SK-N-SH treated with all-trans-retinoic acid at 6 μM for 48 hours (cell line): ENCODE results near the gene C3orf18.

Source experiments
- ATAC-seq: fragments of 200-7000 bp; cut with Tn5 transposase; 3 replicates; pipeline ENCODE4 v1.9.1; 2020; ENCODE audit warnings: mild to moderate bottlenecking, moderate library complexity
- ARNTL ChIP-seq: fragments of 450-650 bp; formaldehyde crosslinking; IDR thresholded peaks from 2 replicates; pipeline ENCODE4 v1.5.0; 2020; ENCODE audit warnings: low read depth, mild to moderate bottlenecking, moderate library complexity, borderline replicate concordance
- BACH2 ChIP-seq: fragments of 250-450 bp; sonication (Bioruptor Pico); IDR thresholded peaks from 2 replicates; pipeline ENCODE4 v1.9.0; 2021; ENCODE audit warnings: mild to moderate bottlenecking, borderline replicate concordance
- CREB5 ChIP-seq: fragments of 250-450 bp; sonication (Bioruptor Pico); IDR thresholded peaks from 2 replicates; pipeline ENCODE4 v1.5.1; 2020; ENCODE audit warnings: low read depth, mild to moderate bottlenecking, moderate library complexity
- CSDC2 ChIP-seq: fragments of 250-450 bp; sonication (Bioruptor Pico); IDR thresholded peaks from 2 replicates; pipeline ENCODE4 v1.5.0; 2020; ENCODE audit warnings: mild to moderate bottlenecking, moderate library complexity
- CSRNP3 ChIP-seq: fragments of 250-450 bp; sonication (Bioruptor Pico); IDR thresholded peaks from 2 replicates; pipeline ENCODE4 v1.5.1; 2021; ENCODE audit warnings: mild to moderate bottlenecking, moderate library complexity
- ESRRG ChIP-seq: fragments of 250-450 bp; sonication (Bioruptor Pico); IDR thresholded peaks from 2 replicates; pipeline ENCODE4 v1.6.1; 2021; ENCODE audit warnings: mild to moderate bottlenecking
- GLIS3 ChIP-seq: fragments of 250-450 bp; sonication (Bioruptor Pico); IDR thresholded peaks from 2 replicates; pipeline ENCODE4 v1.5.0; 2020; ENCODE audit warnings: mild to moderate bottlenecking, moderate library complexity
- ISL1 ChIP-seq: fragments of 250-450 bp; sonication (Bioruptor Pico); IDR thresholded peaks from 2 replicates; pipeline ENCODE4 v2.1.2; 2022; ENCODE audit warnings: mild to moderate bottlenecking, moderate library complexity
- OSR1 ChIP-seq: fragments of 250-450 bp; sonication (Bioruptor Pico); IDR thresholded peaks from 2 replicates; pipeline ENCODE4 v1.8.0; 2022; ENCODE audit warnings: moderate library complexity, mild to moderate bottlenecking, inconsistent platforms
- PATZ1 ChIP-seq: fragments of 250-450 bp; sonication (Bioruptor Pico); IDR thresholded peaks from 2 replicates; pipeline ENCODE4 v1.8.0; 2020; ENCODE audit warnings: mild to moderate bottlenecking, moderate library complexity, borderline replicate concordance
- PPARA ChIP-seq: fragments of 250-450 bp; sonication (Bioruptor Pico); IDR thresholded peaks from 2 replicates; pipeline ENCODE4 v1.5.0; 2020; ENCODE audit warnings: mild to moderate bottlenecking, borderline replicate concordance
- RARB ChIP-seq: fragments of 250-450 bp; sonication (Bioruptor Pico); IDR thresholded peaks from 2 replicates; pipeline ENCODE4 v1.8.0; 2021; ENCODE audit warnings: mild to moderate bottlenecking, moderate library complexity
- TCF4 ChIP-seq: fragments of 250-450 bp; sonication (Bioruptor Pico); IDR thresholded peaks from 2 replicates; pipeline ENCODE4 v1.8.0; 2021; ENCODE audit warnings: mild to moderate bottlenecking, moderate library complexity, borderline replicate concordance
- TOX ChIP-seq: fragments of 250-450 bp; sonication (Bioruptor Pico); IDR thresholded peaks from 2 replicates; pipeline ENCODE4 v1.8.0; 2021; ENCODE audit warnings: mild to moderate bottlenecking, moderate library complexity, borderline replicate concordance
- ZC3H10 ChIP-seq: fragments of 250-450 bp; sonication (Bioruptor Pico); IDR thresholded peaks from 2 replicates; pipeline ENCODE4 v1.5.1; 2021; ENCODE audit warnings: mild to moderate bottlenecking, moderate library complexity
- ZFP3 ChIP-seq: fragments of 250-450 bp; sonication (Bioruptor Pico); IDR thresholded peaks from 2 replicates; pipeline ENCODE4 v1.5.0; 2020; ENCODE audit warnings: mild to moderate bottlenecking, moderate library complexity
- ZFP30 ChIP-seq: fragments of 450-650 bp; formaldehyde crosslinking; IDR thresholded peaks from 2 replicates; pipeline ENCODE4 v1.5.0; 2022; ENCODE audit warnings: mild to moderate bottlenecking, moderate library complexity
- ZNF8 ChIP-seq: fragments of 450-650 bp; formaldehyde crosslinking; IDR thresholded peaks from 2 replicates; pipeline ENCODE4 v1.5.0; 2020; ENCODE audit warnings: mild to moderate bottlenecking, moderate library complexity
- TF ChIP-seq, protein P1 (sequence below): fragments of 250-450 bp; sonication (Bioruptor Pico); IDR thresholded peaks from 2 replicates; pipeline ENCODE4 v1.8.0; 2021; ENCODE audit warnings: low read depth, mild to moderate bottlenecking, moderate library complexity, borderline replicate concordance
- TF ChIP-seq, protein P2 (sequence below): fragments of 250-450 bp; sonication (Bioruptor Pico); IDR thresholded peaks from 2 replicates; pipeline ENCODE4 v1.5.0; 2020; ENCODE audit warnings: mild to moderate bottlenecking, moderate library complexity

C3orf18 gene

DNA sequence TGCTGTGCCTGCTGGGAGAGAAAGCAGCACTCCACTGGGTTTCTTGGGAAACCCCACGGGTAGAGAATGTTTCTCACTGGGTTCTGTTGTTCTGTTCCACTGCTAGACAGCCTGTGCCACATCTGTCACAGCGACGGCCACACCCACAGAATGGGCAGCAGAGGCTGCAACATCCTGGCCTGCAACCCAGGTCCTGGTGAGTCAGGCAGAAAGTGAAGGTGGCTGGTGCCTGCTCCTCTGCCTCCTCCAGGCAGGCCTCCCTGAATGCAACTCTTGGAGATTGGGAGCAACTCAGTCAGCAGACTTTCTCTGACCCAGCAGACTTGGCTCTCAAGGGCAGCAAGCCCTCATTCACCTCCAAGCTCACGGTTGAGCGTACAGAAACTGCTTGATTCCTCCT, 13.0 kb downstream of the C3orf18 start:
- no peak for ATAC-seq
- no peak for TF ChIP-seq ARNTL (CRISPR knock-in tag)
- TF ChIP-seq ZC3H10, result no peak
- TF ChIP-seq CSRNP3, result no peak
- no peak for TF ChIP-seq PPARA (CRISPR knock-in tag)
- TF ChIP-seq, protein P1, sequence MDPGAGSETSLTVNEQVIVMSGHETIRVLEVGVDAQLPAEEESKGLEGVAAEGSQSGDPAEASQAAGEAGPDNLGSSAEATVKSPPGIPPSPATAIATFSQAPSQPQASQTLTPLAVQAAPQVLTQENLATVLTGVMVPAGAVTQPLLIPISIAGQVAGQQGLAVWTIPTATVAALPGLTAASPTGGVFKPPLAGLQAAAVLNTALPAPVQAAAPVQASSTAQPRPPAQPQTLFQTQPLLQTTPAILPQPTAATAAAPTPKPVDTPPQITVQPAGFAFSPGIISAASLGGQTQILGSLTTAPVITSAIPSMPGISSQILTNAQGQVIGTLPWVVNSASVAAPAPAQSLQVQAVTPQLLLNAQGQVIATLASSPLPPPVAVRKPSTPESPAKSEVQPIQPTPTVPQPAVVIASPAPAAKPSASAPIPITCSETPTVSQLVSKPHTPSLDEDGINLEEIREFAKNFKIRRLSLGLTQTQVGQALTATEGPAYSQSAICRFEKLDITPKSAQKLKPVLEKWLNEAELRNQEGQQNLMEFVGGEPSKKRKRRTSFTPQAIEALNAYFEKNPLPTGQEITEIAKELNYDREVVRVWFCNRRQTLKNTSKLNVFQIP (CRISPR knock-in tag), result no peak
- no peak for TF ChIP-seq GLIS3
- TF ChIP-seq CREB5 (CRISPR knock-in tag), result no peak
- no peak for TF ChIP-seq ESRRG
- TF ChIP-seq, all 23 proteins: peak for 0

DNA sequence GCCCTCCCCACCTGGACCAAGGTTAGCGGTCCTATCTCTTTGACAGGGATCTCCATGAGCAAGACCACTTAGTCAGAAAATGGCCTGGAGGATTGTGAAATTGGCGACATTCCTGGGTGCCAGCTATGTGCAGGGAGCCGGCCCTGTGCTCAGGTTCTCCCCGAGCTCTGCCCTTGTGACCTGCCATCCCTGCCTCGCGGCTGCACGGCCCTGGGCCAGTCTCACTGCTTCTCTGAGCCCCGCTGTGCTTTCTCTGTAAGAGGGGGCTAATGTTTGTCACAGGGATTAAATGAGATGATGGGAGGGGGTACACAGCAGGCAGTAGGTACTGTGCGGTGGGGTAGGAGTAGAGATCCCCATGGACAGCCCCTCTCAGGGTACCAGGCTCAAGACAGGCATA, 14.9 kb downstream of the C3orf18 start:
- ATAC-seq, result no peak
- no peak for TF ChIP-seq ESRRG
- TF ChIP-seq ZFP30 (CRISPR knock-in tag), result no peak
- TF ChIP-seq ISL1, result no peak
- no peak for TF ChIP-seq CSDC2
- no peak for TF ChIP-seq BACH2
- no peak for TF ChIP-seq ZNF8 (CRISPR knock-in tag)
- no peak for TF ChIP-seq TOX (CRISPR knock-in tag)

- TF ChIP-seq ARNTL (CRISPR knock-in tag) (no peak), ZNF8 (CRISPR knock-in tag) (no peak), GLIS3 (no peak), RARB (CRISPR knock-in tag) (no peak), ZFP3 (no peak), PATZ1 (CRISPR knock-in tag) (no peak), ZFP30 (CRISPR knock-in tag) (no peak), ZC3H10 (no peak), PPARA (CRISPR knock-in tag) (no peak), CSRNP3 (no peak), OSR1 (CRISPR knock-in tag) (no peak), CREB5 (CRISPR knock-in tag) (no peak), TCF4 (CRISPR knock-in tag) (no peak), ESRRG (no peak)
- TF ChIP-seq, protein P2, sequence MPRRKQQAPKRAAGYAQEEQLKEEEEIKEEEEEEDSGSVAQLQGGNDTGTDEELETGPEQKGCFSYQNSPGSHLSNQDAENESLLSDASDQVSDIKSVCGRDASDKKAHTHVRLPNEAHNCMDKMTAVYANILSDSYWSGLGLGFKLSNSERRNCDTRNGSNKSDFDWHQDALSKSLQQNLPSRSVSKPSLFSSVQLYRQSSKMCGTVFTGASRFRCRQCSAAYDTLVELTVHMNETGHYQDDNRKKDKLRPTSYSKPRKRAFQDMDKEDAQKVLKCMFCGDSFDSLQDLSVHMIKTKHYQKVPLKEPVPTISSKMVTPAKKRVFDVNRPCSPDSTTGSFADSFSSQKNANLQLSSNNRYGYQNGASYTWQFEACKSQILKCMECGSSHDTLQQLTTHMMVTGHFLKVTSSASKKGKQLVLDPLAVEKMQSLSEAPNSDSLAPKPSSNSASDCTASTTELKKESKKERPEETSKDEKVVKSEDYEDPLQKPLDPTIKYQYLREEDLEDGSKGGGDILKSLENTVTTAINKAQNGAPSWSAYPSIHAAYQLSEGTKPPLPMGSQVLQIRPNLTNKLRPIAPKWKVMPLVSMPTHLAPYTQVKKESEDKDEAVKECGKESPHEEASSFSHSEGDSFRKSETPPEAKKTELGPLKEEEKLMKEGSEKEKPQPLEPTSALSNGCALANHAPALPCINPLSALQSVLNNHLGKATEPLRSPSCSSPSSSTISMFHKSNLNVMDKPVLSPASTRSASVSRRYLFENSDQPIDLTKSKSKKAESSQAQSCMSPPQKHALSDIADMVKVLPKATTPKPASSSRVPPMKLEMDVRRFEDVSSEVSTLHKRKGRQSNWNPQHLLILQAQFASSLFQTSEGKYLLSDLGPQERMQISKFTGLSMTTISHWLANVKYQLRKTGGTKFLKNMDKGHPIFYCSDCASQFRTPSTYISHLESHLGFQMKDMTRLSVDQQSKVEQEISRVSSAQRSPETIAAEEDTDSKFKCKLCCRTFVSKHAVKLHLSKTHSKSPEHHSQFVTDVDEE (CRISPR knock-in tag), result no peak
- TF ChIP-seq, all 23 proteins: peak for 0
- ATAC-seq, result no peak
Measured at GRCh38 chr3:50551681-50552435, 15.7 kb downstream of the C3orf18 start.
